Spleen (tissue), 11 donors: ENCODE measurements around the gene TAX1BP1. TPM values are rescaled to one million over a fixed set of nuclear protein-coding genes. Genes with fewer than 3 reads are reported as not detected.

Experiments used
- DNase-seq: peaks from one replicate; pipeline ENCODE4 v3.0.0-alpha.2; 2020
- H3K27ac ChIP-seq, 8 donors: fragments of 200-600 bp; sonication (generic) in 7 of 8; 1 replicate in 4 of 8; 2 replicates in 4 of 8; pipeline versions ENCODE4 v1.5.0 to v1.8.0; 2016 to 2021; ENCODE audit warnings: inconsistent platforms in 4 of 8, mild to moderate bottlenecking in 4 of 8, moderate library complexity in 1 of 8
- H3K27me3 ChIP-seq, 7 donors: fragments of 200-600 bp; sonication (generic) in 6 of 7; replicated peaks in 1 of 7; 1 replicate in 4 of 7; 2 replicates in 3 of 7; pipeline versions ENCODE4 v1.5.0 to v1.8.0; 2016 to 2021; ENCODE audit warnings: inconsistent platforms in 3 of 7, mild to moderate bottlenecking in 1 of 7
- H3K36me3 ChIP-seq, 6 donors: fragments of 200-600 bp; sonication (generic) in 5 of 6; 1 replicate in 4 of 6; 2 replicates in 2 of 6; pipeline versions ENCODE4 v1.5.0 to v1.8.0; 2016 to 2021; ENCODE audit warnings: inconsistent platforms in 2 of 6
- H3K4me1 ChIP-seq, 6 donors: fragments of 200-600 bp; sonication (generic) in 5 of 6; 1 replicate in 3 of 6; 2 replicates in 3 of 6; pipeline versions ENCODE4 v1.5.0 to v1.8.0; 2016 to 2021; ENCODE audit warnings: inconsistent platforms in 3 of 6
- H3K4me3 ChIP-seq, 8 donors: fragments of 200-600 bp; sonication (generic) in 7 of 8; 1 replicate in 4 of 8; 2 replicates in 4 of 8; pipeline versions ENCODE4 v1.5.0 to v1.8.0; 2016 to 2021; ENCODE audit warnings: inconsistent platforms in 4 of 8, mild to moderate bottlenecking in 4 of 8, moderate library complexity in 2 of 8
- H3K9me3 ChIP-seq, 8 donors: fragments of 200-600 bp; sonication (generic) in 7 of 8; 1 replicate in 4 of 8; 2 replicates in 4 of 8; pipeline versions ENCODE4 v1.5.0 to v1.8.0; 2016 to 2021; ENCODE audit warnings: inconsistent platforms in 4 of 8
- POLR2A ChIP-seq, 3 donors: fragments of 450-650 bp; IDR thresholded peaks; one replicate each; pipeline ENCODE4 v1.5.1; 2017; ENCODE audit warnings: antibody characterized with exemption in 3 of 3, mild to moderate bottlenecking in 1 of 3
- POLR2AphosphoS5 ChIP-seq, 3 donors: sonication (generic); formaldehyde crosslinking; IDR thresholded peaks; one replicate each; pipeline ENCODE4 v1.5.1; 2017; ENCODE audit warnings: antibody characterized with exemption in 3 of 3
- WGBS, 5 donors: extraction: QIAGEN DNeasy Blood & Tissue Kit in 3 of 5; methylation state at CpG; one replicate each; pipeline versions ENCODE4 v1.1.5 to v1.1.7; 2013 to 2018; 5-methylcytosine and 5-hydroxymethylcytosine counted together
- intact Hi-C: fragments of 100-400 bp; cut with DNase I; formaldehyde crosslinking; loops from one replicate; pipeline ENCODE4 v1.15.0; 2023; ENCODE audit warnings: low total_unique reads
- polyA plus RNA-seq, 3 donors: library from polyadenylated mRNA; stranded (reverse); fragments of 200-250 nt; gene quantifications; one replicate each; pipeline ENCODE4 v1.2.1, GENCODE V29; 2013
- total RNA-seq, 7 donors: library from RNA; depleted of rRNA in 3 of 7; stranded (reverse); fragments of >200 nt in 3 of 7; fragmentation: NEBNext Ultra II Directional in 4 of 7; extraction: Animal tissue kit (Norgen Biotek cat#: 25700) in 4 of 7; gene quantifications; one replicate each; pipeline versions ENCODE4 v1.1.0 to v1.2.1, GENCODE V29; 2016 to 2021
- TF ChIP-seq, protein P1 (sequence below), 11 experiments: fragments of 200-600 bp in 7 of 11; fragments of 450-650 bp in 4 of 11; sonication (generic) in 4 of 11; IDR thresholded peaks in 8 of 11; conservative IDR thresholded peaks in 3 of 11; 1 replicate in 7 of 11; 2 replicates in 4 of 11; pipeline versions ENCODE4 v1.4.0 to v1.8.0; 2016 to 2021; ENCODE audit warnings: antibody characterized with exemption in 11 of 11, inconsistent platforms in 4 of 11, mild to moderate bottlenecking in 1 of 11
- donor health status: healthy with polysubstance abuse.
- donor health status: DM: no; HTN: no; CAD: no; lungs with moderate emphysema.
- donor health status: DM: no; HTN: no; CAD: no.
- donor health status: Bipolar disorder and iron deficiency.
- donor health status: healthy.
- donor health status: DM: no; HTN: no; CAD: no.
- donor health status: DM: yes; HTN: yes; CAD: no.

The TAX1BP1 gene
- total and polyA plus RNA-seq, 10 donors: 28.6 to 146 (median 99.3) TPM

DNA sequence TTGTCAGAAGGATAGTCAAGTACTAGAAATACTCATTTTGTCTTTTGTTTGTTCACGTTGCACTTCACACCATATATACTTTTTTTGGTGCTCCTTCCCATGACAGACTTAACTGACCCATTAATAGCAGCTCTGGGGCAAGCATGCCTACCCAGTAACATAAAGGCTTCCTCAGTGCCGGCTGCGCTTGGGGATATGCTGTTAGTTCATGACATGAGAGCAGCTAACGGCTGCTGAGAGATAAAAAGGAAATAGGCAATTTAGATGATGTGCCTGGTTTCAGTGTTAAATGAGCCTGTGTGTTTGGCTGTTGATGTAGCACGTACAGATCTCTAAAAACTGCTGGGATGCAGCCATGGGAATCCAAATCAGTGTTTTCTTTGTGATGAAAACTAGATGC is 86.4 kb downstream of the TAX1BP1 start:
- intact Hi-C loops: no loop called here
- H3K4me1 ChIP-seq: no peaks in the 10 kb centered on the region
- no peak overlapping the region for H3K27ac ChIP-seq
- no peak for DNase-seq
- H3K36me3 ChIP-seq: peaks cover 0 to 80% (median 21%) of the 10 kb centered on the region in 6 donors
- H3K27me3 ChIP-seq: no peaks in the 10 kb centered on the region
- no peak overlapping the region for H3K4me3 ChIP-seq
- no peaks in the 10 kb centered on the region for H3K9me3 ChIP-seq
- TF ChIP-seq, protein P1, sequence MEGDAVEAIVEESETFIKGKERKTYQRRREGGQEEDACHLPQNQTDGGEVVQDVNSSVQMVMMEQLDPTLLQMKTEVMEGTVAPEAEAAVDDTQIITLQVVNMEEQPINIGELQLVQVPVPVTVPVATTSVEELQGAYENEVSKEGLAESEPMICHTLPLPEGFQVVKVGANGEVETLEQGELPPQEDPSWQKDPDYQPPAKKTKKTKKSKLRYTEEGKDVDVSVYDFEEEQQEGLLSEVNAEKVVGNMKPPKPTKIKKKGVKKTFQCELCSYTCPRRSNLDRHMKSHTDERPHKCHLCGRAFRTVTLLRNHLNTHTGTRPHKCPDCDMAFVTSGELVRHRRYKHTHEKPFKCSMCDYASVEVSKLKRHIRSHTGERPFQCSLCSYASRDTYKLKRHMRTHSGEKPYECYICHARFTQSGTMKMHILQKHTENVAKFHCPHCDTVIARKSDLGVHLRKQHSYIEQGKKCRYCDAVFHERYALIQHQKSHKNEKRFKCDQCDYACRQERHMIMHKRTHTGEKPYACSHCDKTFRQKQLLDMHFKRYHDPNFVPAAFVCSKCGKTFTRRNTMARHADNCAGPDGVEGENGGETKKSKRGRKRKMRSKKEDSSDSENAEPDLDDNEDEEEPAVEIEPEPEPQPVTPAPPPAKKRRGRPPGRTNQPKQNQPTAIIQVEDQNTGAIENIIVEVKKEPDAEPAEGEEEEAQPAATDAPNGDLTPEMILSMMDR (IDR thresholded peaks at IDR 0.05 in 8 of 11, conservative IDR thresholded peaks at IDR 0.05 in 3 of 11): no peak
- TF ChIP-seq POLR2AphosphoS5 (IDR thresholded peaks at IDR 0.05) (no peak), POLR2A (IDR thresholded peaks at IDR 0.05) (no peak)
- WGBS, 5 donors: 73 to 91% (median 81%) methylated on average over 5 of the region's 5 CpGs

DNA sequence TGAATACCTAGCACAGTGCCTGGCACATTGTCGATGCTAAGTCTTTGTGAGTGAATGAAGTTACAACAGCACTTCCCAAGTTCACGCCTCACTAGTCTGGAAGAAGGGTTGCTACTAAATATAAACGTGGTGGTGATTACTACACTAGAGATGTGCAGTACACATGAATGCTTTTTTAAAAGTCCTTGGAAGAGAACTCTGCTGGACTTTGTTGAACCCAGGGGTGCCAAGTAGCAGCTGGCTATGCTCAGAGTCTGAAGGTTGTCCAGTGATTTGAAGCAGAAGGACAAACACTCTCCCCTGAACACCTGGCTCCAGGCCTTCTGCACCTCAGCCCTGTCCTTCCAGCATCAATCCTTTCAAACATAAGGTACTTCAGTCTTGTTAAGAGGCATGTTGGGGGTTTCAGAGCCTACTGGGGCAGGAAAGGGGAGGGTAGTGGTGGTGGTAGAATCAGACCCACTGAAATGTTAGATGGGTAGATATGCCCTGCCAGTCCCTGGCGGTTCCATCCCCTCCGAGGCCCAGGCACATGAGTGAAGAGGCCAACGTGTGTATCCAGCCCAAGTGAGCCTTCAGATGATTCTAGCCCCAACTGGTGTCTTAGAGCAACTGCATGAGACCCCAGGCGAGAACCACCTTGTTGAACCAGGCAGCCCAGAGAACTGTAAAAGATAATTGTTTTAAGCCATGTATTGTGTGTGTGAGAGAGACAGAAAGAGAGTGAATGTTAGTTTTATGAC is 94.4 kb downstream of the TAX1BP1 start:
- H3K4me3 ChIP-seq: no peak overlapping the region
- TF ChIP-seq POLR2A (IDR thresholded peaks at IDR 0.05) (no peak), POLR2AphosphoS5 (IDR thresholded peaks at IDR 0.05) (peak in 2 of 3 donors; percentile 17 to 33)
- intact Hi-C loops: no loop called here
- DNase-seq: no peak
- peaks cover 0 to 13% (median 4%) of the 10 kb centered on the region in 6 donors for H3K4me1 ChIP-seq
- H3K27me3 ChIP-seq: no peaks in the 10 kb centered on the region
- H3K36me3 ChIP-seq: peaks cover 0 to 96% (median 35%) of the 10 kb centered on the region in 6 donors
- WGBS, 5 donors: 81 to 94% (median 91%) methylated on average over 7 of the region's 7 CpGs
- H3K27ac ChIP-seq: peak overlapping the region in 1 of 8 donors; percentile 5
- H3K9me3 ChIP-seq: no peaks in the 10 kb centered on the region

DNA sequence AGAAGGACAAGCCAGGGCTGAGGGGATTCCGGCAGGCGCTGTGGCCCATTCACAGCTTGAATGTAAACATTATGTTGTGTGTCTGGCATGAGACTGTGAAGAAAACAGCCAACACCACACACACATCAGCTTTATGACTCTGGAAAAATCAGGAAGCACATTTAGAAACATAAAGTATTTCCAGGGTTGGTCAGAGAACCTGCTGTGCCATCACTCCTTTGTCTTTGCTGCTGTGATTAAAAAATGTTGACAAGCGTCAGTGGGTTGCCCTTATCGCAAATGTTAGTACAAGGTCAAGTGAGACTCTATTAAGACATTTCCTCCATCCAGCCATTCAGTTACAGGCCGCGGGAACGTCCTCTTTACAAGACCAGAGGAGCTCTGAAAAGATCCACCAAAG is 95.4 kb downstream of the TAX1BP1 start:
- intact Hi-C loops: no loop called here
- peak in 1 of 3 donors; percentile 29 for TF ChIP-seq POLR2AphosphoS5 (IDR thresholded peaks at IDR 0.05)
- TF ChIP-seq, protein P1 (IDR thresholded peaks at IDR 0.05 in 8 of 11, conservative IDR thresholded peaks at IDR 0.05 in 3 of 11): no peak
- no peak for TF ChIP-seq POLR2A (IDR thresholded peaks at IDR 0.05)
- WGBS, 5 donors: 59 to 78% (median 70%) methylated on average over 7 of the region's 7 CpGs
- Histone ChIP-seq H3K4me3 (no peak overlapping the region), H3K4me1 (peaks cover 0 to 13% (median 4%) of the 10 kb centered on the region in 6 donors), H3K9me3 (no peaks in the 10 kb centered on the region), H3K27ac (peak overlapping the region in 2 of 8 donors; percentile 2 to 13), H3K27me3 (no peaks in the 10 kb centered on the region), H3K36me3 (peaks cover 0 to 97% (median 43%) of the 10 kb centered on the region in 6 donors)
- DNase-seq: no peak

DNA sequence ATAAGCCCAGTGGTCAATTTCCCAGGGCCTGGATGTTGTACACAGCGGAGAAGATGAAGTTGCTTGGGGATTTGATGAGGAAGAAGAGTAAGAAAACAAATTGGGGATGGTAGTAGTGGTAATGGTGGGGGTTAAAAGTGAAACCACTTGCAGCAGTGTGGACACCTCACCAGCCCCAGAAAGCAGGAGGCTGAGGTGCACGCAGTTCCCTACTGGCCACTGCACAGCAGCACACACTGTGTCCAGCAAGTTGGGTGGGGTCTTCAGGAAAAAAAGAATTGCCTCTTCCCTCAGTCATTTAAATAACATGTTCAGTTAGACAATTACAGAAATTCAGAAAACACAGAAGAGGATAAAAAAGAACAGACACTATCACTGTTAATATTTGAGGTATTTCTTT is 96.6 kb downstream of the TAX1BP1 start:
- no peaks in the 10 kb centered on the region for H3K27me3 ChIP-seq
- no peaks in the 10 kb centered on the region for H3K9me3 ChIP-seq
- intact Hi-C loops: no loop called here
- DNase-seq: no peak
- 94 to 100% (median 95%) methylated on average over 2 of the region's 2 CpGs for WGBS, 5 donors
- H3K36me3 ChIP-seq: peaks cover 0 to 95% (median 44%) of the 10 kb centered on the region in 6 donors
- TF ChIP-seq POLR2AphosphoS5 (IDR thresholded peaks at IDR 0.05) (peak in 2 of 3 donors; percentile 25 to 38), POLR2A (IDR thresholded peaks at IDR 0.05) (no peak)
- H3K4me1 ChIP-seq: peaks cover 0 to 13% (median 4%) of the 10 kb centered on the region in 6 donors
- H3K4me3 ChIP-seq: no peak overlapping the region
- no peak overlapping the region for H3K27ac ChIP-seq

DNA sequence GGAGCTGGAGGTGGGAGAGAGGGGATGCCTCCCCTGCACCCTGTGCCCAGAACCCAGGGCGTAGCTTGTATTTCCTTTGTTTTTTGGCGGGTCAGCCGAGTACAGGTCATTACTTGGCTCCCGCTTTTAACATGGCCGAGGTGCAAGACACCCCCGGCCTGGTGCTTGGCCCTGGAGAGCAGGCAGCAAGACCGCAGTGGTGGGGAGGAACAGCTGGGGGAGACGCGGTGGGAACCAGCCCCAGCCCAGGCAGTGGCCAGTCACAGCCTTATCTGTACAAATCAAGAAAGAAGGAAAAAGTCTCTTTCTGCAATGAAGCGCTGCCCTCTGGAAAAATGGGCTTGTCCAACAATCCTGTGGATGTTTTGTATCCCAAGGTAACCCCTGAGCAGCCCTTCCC is 99.1 kb downstream of the TAX1BP1 start:
- no peak for DNase-seq
- Histone ChIP-seq H3K27ac (no peak overlapping the region), H3K27me3 (no peaks in the 10 kb centered on the region), H3K36me3 (peaks cover 0 to 81% (median 31%) of the 10 kb centered on the region in 6 donors), H3K9me3 (no peaks in the 10 kb centered on the region), H3K4me3 (no peak overlapping the region), H3K4me1 (peaks cover 0 to 15% (median 4%) of the 10 kb centered on the region in 6 donors)
- WGBS, 5 donors: 93 to 98% (median 98%) methylated on average over 10 of the region's 10 CpGs
- TF ChIP-seq POLR2AphosphoS5 (IDR thresholded peaks at IDR 0.05) (peak in 2 of 3 donors; percentile 34 to 73), POLR2A (IDR thresholded peaks at IDR 0.05) (no peak)
- intact Hi-C loops: no loop called here
